A549 treated with dexamethasone at 1 μM for 4 hours (cell line): ENCODE results near the gene SGIP1. TPM values are rescaled to one million over a fixed set of nuclear protein-coding genes. Genes with fewer than 3 reads are reported as not detected.

ENCODE experiments used
- total RNA-seq: library from RNA; stranded (reverse); fragments of 200-300 nt; extraction: Qiagen RNA extraction; gene quantifications from 5 replicates; pipeline ENCODE4 v1.2.3, GENCODE V29; 2022

The SGIP1 gene, protein sequence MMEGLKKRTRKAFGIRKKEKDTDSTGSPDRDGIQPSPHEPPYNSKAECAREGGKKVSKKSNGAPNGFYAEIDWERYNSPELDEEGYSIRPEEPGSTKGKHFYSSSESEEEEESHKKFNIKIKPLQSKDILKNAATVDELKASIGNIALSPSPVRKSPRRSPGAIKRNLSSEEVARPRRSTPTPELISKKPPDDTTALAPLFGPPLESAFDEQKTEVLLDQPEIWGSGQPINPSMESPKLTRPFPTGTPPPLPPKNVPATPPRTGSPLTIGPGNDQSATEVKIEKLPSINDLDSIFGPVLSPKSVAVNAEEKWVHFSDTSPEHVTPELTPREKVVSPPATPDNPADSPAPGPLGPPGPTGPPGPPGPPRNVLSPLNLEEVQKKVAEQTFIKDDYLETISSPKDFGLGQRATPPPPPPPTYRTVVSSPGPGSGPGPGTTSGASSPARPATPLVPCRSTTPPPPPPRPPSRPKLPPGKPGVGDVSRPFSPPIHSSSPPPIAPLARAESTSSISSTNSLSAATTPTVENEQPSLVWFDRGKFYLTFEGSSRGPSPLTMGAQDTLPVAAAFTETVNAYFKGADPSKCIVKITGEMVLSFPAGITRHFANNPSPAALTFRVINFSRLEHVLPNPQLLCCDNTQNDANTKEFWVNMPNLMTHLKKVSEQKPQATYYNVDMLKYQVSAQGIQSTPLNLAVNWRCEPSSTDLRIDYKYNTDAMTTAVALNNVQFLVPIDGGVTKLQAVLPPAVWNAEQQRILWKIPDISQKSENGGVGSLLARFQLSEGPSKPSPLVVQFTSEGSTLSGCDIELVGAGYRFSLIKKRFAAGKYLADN
- total RNA-seq: not detected in 5 replicates

DNA sequence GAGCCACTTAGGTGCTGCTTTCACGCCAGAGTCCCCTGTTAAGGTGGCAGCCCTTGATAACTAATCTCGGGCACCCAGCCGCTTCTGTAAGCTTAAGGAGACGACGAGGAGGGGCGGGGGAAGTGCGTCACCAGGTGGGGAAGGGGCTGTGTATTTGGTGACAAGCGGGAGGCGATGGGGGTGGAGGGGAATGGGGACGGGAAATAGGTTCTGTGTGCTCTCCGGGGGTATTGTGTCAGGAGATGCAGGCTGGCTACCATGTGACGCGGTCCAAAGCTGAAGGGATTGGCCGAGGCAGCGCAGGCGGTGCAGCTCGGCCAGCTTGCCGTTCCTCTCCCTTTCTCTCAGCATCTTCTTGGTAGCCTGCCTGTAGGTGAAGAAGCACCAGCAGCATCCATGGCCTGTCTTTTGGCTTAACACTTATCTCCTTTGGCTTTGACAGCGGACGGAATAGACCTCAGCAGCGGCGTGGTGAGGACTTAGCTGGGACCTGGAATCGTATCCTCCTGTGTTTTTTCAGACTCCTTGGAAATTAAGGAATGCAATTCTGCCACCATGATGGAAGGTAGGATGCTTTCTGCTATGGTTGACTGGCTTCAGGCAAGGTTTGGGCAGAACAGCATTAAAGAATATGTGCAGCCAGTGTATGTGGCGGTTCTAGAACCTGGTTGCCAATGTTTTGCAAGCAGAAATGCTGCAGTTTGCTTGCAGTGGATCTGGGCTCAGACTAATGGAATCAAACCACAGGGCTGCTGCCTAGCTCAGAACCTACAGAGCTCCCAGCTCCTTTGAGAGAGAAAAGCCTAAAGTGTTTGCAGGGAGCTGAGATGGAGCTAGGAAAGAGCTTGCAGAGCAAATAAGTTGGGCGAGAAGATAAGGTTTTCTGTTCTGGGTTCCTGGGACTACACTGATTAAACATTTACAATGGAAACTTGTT lies at the start of gene SGIP1:
Gene SGIP1 (plus strand): TSS at position 350 of the 937 bp plus-strand sequence. CDS start 206 bp downstream, at position 556.

DNA sequence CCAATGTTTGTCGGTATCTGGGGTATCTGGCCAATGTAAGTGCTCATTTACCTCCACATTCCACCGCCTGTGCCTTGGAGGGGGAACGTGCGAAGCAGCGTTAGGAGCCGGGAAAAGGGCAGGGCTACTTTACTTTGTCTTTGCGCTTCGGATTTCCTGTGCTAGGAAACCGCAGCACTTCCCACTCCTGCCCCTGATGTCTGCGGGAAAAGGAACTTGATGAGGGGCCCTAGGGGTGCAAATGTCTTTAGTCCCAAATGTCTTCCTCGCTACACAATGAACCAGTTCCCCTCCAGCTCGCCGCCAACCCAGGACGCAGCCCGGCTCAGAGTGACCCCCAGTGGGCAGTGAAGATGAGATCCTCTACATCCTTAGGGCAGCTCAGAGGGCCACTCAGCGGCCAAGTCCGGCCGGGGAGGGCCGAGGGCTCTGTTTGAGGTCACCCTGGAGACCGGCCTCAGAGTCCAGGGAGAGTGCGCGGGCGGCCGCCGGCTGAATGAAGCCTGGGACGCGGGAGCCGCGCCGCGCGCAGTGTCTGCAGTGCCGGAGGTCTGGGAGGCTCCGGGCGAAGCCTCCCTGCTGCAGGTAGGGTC lies 218.1 kb downstream of the SGIP1 start, which contains the start of gene DYNLT5:
Gene DYNLT5 (plus strand): TSS at position 460 of the 593 bp plus-strand sequence. CDS start 2,200 bp downstream, outside the sequence.

Other genes with a start within 250 kb of the SGIP1 start
- gene DYNLT5, start 218.3 kb downstream of the SGIP1 start, total RNA-seq: not detected in 5 replicates